ENCODE measurements around the gene PDZRN3. TPM values are rescaled to one million over a fixed set of nuclear protein-coding genes. Genes with fewer than 3 reads are reported as not detected.
"Not testable (repeated sequence)": the region's sequence is repeated elsewhere in the genome, so short reads cannot be mapped to it uniquely, and the experiment has no call there.

The PDZRN3 gene
- total RNA-seq, 4 donors from 2014 or later, result 87.3 to 268 (median 107) TPM

DNA sequence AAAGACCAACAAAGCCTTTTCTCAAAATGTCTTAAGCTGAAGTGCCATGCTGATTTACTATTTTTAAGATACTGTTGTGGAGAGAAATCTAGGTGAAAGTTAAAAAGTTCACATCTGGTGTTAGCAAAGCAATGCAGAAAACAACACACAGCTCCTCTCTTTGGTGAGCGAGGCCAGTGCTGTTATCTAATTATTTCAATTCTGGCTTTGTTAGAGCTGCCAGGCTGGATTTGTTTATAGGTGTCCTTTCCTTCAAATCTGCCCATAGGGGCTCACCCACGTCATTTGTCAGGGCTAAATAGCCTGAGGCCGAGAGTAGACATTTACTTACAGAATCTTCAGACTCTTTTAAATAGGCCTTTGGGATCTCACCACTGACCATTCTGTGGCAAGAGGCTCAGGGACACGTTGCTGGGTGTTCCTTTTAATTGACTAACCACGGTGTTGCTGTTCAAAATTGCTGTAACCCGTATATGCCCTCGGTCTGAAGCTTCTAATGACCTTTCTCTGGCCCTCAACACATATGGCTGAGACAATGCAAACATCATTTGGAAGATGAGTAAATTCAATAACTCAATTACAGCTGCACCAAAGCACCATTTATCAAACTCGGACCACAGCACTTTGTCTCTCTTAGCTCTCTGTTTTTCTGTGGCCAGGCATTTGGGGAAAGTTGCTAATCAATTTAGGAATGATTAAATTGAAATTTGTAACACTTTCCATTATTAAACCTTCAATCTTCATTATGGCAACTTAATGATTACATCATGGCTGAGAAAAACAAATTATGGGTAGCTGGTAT lies 152.6 kb downstream of the PDZRN3 start:
- peak overlapping the region; percentile 17 to 70 for H3K27ac ChIP-seq

DNA sequence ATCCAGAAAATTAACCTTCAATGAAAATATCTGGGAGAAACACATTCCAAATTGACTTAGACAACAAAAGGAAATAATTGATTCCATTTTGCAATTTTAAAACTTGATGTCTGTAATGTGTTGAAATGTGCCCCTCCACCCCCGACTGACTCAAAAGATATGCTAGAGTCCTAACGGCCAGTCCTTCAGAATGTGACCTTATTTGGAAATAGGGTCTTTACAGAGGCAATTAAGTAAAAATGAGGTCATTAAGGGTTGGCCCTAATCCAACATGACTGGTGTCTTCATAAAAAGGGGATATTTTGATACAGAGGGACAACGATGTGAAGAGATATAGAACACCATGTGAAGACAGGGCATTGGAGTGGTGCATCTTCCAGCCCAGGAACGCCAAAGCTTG lies 153.9 kb downstream of the PDZRN3 start:
- Histone ChIP-seq H3K27me3 (no peaks in the 10 kb centered on the region), H3K9me3 (no peaks in the 10 kb centered on the region), H3K4me3 (no peak overlapping the region), H3K4me1 (peaks cover 4 to 16% of the 10 kb centered on the region in 2 donors), H3K36me3 (no peaks in the 10 kb centered on the region), H3K27ac (peak overlapping the region; percentile 17 to 70)
- intact Hi-C loops (cut with DNase I; ENCODE audit: low total_unique reads), result loop anchor here (5.0 kb wide), 1 partner anchor 1161 kb away; no protein-coding TSS in a partner anchor
- TF ChIP-seq, protein P1, sequence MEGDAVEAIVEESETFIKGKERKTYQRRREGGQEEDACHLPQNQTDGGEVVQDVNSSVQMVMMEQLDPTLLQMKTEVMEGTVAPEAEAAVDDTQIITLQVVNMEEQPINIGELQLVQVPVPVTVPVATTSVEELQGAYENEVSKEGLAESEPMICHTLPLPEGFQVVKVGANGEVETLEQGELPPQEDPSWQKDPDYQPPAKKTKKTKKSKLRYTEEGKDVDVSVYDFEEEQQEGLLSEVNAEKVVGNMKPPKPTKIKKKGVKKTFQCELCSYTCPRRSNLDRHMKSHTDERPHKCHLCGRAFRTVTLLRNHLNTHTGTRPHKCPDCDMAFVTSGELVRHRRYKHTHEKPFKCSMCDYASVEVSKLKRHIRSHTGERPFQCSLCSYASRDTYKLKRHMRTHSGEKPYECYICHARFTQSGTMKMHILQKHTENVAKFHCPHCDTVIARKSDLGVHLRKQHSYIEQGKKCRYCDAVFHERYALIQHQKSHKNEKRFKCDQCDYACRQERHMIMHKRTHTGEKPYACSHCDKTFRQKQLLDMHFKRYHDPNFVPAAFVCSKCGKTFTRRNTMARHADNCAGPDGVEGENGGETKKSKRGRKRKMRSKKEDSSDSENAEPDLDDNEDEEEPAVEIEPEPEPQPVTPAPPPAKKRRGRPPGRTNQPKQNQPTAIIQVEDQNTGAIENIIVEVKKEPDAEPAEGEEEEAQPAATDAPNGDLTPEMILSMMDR (IDR thresholded peaks at IDR 0.05), result no peak
- TF ChIP-seq POLR2A (IDR thresholded peaks at IDR 0.05), result no peak
- DNase-seq, result no peak

More for the DNA sequence above, 152.6 kb downstream of the PDZRN3 start:
- H3K27me3 ChIP-seq, result no peaks in the 10 kb centered on the region
- no peaks in the 10 kb centered on the region for H3K36me3 ChIP-seq
- intact Hi-C loops (cut with DNase I; ENCODE audit: low total_unique reads), result loop anchor here (5.0 kb wide), 1 partner anchor 1160 kb away; no protein-coding TSS in a partner anchor
- no peak for DNase-seq
- no peaks in the 10 kb centered on the region for H3K9me3 ChIP-seq
- H3K4me3 ChIP-seq, result no peak overlapping the region
- peaks cover under 1 to 12% of the 10 kb centered on the region in 2 donors for H3K4me1 ChIP-seq
- TF ChIP-seq, protein P1 (IDR thresholded peaks at IDR 0.05), result no peak
- TF ChIP-seq POLR2A (IDR thresholded peaks at IDR 0.05), result no peak

DNA sequence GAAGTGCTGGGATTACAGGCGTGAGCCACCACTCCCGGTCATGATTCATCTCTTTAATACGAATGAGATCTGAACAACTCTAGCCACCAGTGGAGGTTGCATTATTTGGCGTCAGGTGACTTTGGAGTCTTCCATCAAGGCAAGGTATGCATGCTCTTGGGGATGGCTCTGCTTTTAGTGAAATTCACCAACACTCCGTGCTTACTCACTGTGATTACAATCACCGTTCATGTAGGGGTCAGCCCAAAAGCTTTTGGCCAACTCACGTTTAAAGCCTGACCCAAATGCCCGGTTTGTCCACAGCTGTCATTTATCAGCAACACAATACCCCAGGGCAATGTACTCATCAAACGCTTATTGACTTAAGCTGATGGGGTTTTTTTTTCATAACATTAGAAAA lies 155.4 kb downstream of the PDZRN3 start:
- no peaks in the 10 kb centered on the region for H3K36me3 ChIP-seq
- H3K9me3 ChIP-seq, result no peaks in the 10 kb centered on the region
- DNase-seq, result no peak
- intact Hi-C loops (cut with DNase I; ENCODE audit: low total_unique reads), result no loop called here
- TF ChIP-seq, protein P1 (IDR thresholded peaks at IDR 0.05), result no peak
- TF ChIP-seq POLR2A (IDR thresholded peaks at IDR 0.05), result no peak
- H3K4me1 ChIP-seq, result peaks cover 4 to 16% of the 10 kb centered on the region in 2 donors
- H3K27me3 ChIP-seq, result no peaks in the 10 kb centered on the region
- no peak overlapping the region for H3K4me3 ChIP-seq
- no peak overlapping the region for H3K27ac ChIP-seq

DNA sequence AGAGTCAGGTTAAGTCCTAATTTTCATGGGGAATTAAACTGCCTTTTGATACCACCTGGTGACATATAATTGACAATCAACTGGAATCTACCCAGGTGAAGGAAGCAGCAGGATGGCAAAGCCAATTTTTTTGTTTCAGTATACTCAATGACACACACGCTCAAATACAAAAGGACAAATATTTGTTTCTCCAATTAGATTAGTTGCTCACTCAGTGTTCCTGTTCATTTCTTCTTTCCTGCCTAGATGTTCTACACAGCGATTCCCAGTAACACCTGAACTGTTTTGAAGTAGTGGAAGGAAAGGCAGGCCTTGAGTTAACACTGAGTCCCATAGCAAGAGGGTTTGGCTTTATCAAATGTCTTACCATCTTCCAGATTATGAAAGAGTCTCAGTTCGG lies 157.5 kb downstream of the PDZRN3 start:
- Histone ChIP-seq H3K9me3 (no peaks in the 10 kb centered on the region), H3K27ac (peak overlapping the region in 1 of 2 donors; percentile 2), H3K27me3 (no peaks in the 10 kb centered on the region), H3K36me3 (no peaks in the 10 kb centered on the region), H3K4me1 (peaks cover 4 to 9% of the 10 kb centered on the region in 2 donors), H3K4me3 (no peak overlapping the region)
- DNase-seq, result no peak
- TF ChIP-seq, protein P1 (IDR thresholded peaks at IDR 0.05), result no peak
- no peak for TF ChIP-seq POLR2A (IDR thresholded peaks at IDR 0.05)
- intact Hi-C loops (cut with DNase I; ENCODE audit: low total_unique reads), result no loop called here

DNA sequence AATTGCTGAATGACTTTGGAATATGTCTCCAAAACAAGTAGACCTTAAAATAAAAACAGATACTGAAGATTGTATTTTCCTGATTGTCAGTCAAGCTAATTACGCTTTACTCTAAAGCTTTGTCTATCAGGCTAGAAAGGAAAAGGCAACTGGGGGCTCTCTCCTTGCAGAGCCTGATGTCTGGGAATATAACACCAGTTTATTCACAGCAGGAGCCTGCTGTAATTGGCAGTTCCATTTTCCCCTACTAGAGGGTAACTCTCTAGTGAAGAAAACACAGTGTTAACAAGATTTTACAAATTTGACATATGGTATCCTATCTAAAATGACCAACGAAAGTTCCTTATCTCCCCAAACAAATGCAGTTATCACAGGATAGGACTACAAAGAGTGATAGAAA lies 158.8 kb downstream of the PDZRN3 start:
- TF ChIP-seq, protein P1 (IDR thresholded peaks at IDR 0.05), result no peak
- TF ChIP-seq POLR2A (IDR thresholded peaks at IDR 0.05), result no peak
- no peaks in the 10 kb centered on the region for H3K27me3 ChIP-seq
- intact Hi-C loops (cut with DNase I; ENCODE audit: low total_unique reads), result no loop called here
- H3K4me1 ChIP-seq, result peaks cover 4 to 9% of the 10 kb centered on the region in 2 donors
- no peaks in the 10 kb centered on the region for H3K36me3 ChIP-seq
- H3K27ac ChIP-seq, result peak overlapping the region in 1 of 2 donors; percentile 4
- no peak overlapping the region for H3K4me3 ChIP-seq
- H3K9me3 ChIP-seq, result no peaks in the 10 kb centered on the region
- no peak for DNase-seq

DNA sequence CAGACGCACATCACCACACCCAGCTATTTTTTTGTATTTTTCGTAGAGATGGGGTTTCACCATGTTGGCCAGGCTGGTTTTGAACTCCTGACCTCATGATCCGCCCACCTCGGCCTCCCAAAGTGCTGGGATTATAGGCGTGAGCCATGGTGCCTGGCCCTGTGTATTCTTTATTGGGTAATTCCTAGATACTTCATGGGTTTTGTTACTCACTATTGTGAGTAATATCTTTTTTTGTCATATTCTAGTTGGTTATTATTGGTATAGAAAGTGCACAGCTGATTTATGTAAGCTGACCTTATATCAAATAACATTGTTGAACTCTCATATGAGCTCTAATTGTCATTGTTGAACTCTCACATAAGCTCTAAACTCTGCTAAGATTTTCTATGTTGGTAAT lies 160.6 kb downstream of the PDZRN3 start:
- H3K4me1 ChIP-seq; H3K9me3 ChIP-seq; H3K4me3 ChIP-seq; DNase-seq; intact Hi-C loops (cut with DNase I; ENCODE audit: low total_unique reads); H3K27me3 ChIP-seq; H3K27ac ChIP-seq; H3K36me3 ChIP-seq: not testable (repeated sequence)
